Vagina (tissue), 2 donors: Measurements from ENCODE around the gene RBM23.

Experiments used
- POLR2A ChIP-seq, 2 donors: fragments of 450-650 bp; IDR thresholded peaks; one replicate each; pipeline ENCODE4 v1.6.1; 2017; ENCODE audit warnings: antibody characterized with exemption in 2 of 2, mild to moderate bottlenecking in 2 of 2, moderate library complexity in 2 of 2
- POLR2AphosphoS5 ChIP-seq, 2 donors: sonication (generic); formaldehyde crosslinking; IDR thresholded peaks; one replicate each; pipeline ENCODE4 v1.9.0; 2017; ENCODE audit warnings: antibody characterized with exemption in 2 of 2, mild to moderate bottlenecking in 2 of 2, low read depth in 1 of 2; ENCODE audit not compliant: insufficient read depth in 1 of 2
- TF ChIP-seq, protein P1 (sequence below), 3 experiments: fragments of 450-650 bp in 2 of 3; fragments of 200-600 bp in 1 of 3; sonication (generic) in 1 of 3; IDR thresholded peaks; one replicate each; pipeline ENCODE4 v1.5.1; 2017 to 2019; ENCODE audit warnings: antibody characterized with exemption in 3 of 3, mild to moderate bottlenecking in 2 of 3, moderate library complexity in 2 of 3

DNA sequence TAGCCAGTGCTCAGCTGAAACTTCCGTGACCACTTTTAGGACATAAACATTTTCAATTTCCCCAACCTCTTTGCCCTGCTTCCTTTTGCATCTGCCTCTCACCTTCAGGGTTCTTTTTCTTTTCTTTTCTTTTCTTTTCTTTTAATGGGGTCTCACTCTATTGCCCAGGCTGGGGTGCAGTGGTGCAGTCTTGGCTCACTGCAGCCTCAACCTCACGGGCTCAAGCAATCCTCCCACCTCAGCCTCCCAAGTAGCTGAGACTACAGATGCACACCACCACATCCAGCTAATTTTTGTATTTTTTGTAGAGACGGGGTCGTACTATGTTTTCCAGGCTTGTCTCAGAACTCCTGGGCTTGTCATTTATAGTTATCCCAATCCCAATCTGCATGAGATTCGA is 52.1 kb downstream of the RBM23 start:
- no peak for TF ChIP-seq POLR2AphosphoS5 (IDR thresholded peaks at IDR 0.05; ENCODE audit: insufficient read depth in 1 of 2, low read depth in 1 of 2)
- TF ChIP-seq POLR2A (IDR thresholded peaks at IDR 0.05): no peak
- TF ChIP-seq, protein P1, sequence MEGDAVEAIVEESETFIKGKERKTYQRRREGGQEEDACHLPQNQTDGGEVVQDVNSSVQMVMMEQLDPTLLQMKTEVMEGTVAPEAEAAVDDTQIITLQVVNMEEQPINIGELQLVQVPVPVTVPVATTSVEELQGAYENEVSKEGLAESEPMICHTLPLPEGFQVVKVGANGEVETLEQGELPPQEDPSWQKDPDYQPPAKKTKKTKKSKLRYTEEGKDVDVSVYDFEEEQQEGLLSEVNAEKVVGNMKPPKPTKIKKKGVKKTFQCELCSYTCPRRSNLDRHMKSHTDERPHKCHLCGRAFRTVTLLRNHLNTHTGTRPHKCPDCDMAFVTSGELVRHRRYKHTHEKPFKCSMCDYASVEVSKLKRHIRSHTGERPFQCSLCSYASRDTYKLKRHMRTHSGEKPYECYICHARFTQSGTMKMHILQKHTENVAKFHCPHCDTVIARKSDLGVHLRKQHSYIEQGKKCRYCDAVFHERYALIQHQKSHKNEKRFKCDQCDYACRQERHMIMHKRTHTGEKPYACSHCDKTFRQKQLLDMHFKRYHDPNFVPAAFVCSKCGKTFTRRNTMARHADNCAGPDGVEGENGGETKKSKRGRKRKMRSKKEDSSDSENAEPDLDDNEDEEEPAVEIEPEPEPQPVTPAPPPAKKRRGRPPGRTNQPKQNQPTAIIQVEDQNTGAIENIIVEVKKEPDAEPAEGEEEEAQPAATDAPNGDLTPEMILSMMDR (IDR thresholded peaks at IDR 0.05): no peak
